ENCODE results near the gene ENC1.

Gene ENC1

DNA sequence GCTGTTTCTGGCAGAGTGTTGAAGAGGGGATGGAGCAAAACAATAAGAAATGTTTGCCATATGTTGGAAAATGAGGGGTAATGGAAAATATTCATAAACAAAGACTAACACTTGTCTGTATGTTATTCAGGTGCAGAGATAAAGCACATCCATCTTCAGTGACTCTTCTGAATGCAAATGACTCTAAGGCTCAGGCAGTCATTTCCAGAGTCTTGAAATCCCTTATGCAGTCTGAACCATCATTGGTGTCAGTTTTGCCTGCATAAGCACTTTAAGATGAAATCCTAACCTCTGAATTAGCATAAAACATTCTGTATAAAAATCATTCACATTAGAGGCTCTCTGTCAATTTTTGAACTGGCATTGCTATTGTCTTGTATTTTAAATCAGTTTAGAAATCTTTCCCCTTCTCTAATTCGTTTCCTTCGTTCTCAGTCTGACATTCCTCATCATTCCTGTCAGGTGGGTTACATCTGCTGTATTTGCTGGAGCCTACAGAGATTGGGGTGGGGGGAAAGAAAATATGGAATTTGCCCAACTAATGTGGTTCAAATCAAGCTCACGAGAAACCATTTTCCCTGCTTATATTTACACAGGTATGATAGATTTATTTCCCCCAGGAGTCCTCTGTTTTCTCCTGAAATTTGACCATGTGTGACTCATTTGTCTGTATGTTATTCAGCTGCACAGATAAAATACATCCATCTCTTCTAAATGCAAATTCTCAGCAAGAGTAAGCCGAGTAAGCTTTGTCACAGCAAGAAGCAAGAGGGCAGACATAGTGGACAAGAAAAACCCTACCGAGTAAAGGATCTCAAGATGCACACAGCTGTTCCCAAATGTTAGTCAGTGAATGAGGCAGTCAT is 31.6 kb downstream of the ENC1 start:
- DNase-seq (ENCODE audit: low read depth), result no peak

DNA sequence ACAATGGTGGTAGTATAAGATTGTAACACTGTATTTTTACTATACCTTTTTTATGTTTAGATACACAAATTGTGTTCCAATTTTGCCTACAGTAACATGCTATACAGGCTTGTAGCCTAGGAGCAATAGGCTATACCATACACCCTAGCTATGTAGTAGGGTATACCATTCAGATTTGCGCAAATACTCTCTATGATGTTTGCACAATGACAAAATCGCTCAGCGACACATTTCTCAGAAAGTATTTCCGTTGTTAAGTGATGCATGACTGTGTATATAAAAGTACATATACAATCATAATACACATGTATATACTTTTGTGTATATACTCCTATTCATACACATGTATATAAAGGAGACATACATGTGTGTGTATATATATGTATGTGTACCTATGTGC is 34.8 kb downstream of the ENC1 start:
- no peak for DNase-seq (ENCODE audit: low read depth)

DNA sequence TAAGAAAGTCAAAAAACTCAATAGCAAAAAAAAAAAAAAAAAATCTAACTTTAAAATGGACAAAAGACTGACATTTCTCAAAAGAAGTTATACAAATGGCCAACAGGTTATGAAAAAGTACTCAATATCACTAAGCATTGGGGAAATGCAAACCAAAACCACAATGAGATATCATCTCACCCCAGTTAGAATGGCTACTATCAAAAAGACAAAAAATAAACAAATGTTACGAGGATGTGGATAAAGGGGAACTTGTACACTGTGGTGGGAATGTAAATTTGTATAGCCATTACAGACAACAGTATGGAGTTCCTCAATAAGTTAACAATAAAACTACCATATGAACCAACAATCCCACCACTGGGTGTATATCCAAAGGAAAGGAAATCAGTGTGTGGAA is 37.2 kb downstream of the ENC1 start:
- no peak for DNase-seq (ENCODE audit: low read depth)

DNA sequence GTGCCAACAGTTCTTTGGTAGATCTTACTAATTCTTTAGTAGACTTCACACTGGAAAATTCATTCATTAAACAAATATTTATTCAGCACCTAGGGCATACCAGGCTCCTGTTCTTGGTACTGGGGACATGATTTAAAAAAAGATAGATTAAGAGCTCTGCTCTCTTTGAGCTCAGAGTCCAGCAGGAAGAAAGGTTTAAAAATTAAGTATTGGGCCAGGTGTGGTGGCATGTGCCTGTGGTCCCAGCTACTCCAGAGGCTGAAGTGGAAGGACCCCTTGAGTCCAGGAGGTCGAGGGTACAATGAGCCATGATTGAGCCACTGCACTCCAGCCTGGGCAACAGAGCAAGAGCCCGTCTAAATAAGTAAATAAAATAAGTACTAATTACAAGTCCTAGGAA is 41.4 kb downstream of the ENC1 start:
- no peak for DNase-seq (ENCODE audit: low read depth)

DNA sequence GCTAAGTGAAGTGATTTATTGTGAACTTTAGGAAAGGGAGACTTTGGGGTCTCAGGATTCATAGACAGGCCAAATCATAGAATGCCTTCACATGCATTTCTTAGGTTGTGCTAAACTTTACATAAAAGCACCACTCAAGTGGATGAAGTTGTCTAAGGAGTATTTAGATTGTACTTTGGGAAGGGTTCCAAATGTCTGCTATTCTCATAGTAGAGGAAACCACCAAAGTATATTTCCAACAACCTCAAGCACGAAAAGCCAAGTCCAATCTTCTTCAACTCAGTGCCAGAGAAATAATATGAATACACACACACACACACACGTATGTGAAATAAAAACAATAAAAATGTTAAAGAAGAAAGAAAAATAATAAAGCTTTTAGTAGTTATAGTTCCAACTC is 41.8 kb downstream of the ENC1 start:
- no peak for DNase-seq (ENCODE audit: low read depth)

DNA sequence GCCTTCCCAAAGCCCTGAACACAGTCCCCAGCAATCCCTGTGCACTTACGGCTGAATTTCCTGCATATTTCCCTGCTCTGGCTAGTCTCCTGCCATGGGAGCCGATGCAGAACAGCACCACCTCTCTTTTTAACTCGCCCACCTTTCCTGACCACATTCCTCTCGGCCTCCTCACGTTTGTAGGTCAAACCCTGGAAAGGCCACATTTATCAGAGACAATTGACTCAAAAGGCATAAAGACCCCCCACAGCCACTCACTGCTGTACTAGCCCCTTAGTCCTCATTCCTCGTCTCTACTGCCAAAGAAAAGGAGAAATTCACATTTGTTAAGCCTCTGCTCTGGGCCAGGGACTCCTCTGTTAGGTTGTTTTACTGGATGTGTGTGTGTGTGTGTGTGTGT is 43.6 kb downstream of the ENC1 start:
- no peak for DNase-seq (ENCODE audit: low read depth)

DNA sequence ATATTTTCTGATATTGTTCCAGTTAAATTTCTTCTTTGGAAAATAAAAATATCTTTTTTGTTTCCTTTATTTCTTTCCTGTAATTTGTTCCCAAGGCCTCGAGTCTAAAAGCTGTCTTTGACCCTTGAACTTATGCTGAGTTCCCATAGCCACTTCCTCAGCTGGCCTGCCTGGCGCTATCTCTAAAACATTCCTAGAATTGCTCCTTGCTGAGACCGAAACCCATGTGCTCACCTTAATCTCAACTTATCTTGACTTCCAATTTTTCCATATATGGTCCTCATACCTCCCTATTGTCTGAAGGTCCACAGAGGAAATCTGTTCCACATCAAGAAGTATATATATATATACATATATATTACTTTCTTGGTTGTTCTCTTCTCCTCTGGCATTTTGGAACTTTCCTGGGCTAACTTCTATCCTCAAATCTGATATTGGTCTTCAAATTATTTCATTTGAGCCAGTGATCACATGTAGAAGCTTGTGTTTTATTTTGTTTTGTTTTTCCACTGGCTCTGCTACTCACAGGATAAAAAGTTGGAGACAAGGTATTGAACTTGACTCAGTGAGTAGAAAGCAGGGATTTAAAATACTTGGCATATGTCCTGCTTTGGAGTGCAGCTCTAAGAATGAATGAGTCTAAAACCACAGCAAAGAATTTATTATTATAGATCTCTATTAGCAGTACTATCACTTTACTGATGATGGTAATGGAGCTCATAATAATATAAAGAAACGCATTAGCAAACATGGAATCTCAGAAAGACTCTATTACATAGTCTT is 45.2 kb downstream of the ENC1 start:
- no peak for DNase-seq (ENCODE audit: low read depth)

DNA sequence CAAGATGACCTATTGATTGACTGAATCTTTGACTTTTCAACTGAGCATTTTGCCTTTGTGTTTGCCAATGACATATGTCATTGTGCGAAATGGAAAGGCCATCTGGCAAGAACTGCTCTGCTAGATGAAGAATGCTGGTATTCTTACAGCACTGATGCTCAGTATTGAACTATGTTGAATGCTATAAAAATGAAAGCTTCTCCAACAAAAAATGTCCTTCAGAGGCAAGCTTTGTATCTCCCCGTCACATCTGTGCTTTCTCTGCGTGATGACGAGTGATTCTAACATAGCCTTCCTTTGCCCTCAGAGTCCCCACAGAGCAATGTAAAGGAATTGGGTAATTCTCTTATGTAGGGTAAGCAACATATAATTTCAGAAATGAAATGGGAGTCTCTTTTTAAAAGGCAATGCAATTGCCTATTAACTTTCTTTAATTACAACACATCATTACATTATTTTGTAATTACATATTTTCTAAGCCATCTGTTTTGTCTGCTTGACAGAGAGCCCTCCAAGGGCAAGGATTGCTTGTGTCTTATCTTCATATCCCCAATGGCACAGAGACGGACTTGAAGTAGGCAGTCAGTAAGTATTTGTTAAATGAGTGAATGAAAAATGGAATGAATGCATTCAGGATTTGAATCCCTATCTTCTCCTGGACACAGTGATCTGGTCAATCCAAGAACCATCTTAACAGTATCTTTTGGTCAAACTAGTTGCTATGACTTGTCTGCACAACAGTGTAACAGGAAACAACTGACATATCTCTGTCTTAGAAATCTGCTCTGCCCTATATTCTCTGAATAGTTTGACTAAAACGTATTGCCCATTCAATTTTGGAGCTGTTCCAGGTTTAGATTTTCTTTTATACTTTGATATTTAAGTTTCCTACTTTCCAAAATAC is 46.1 kb downstream of the ENC1 start:
- DNase-seq (ENCODE audit: low read depth), result no peak

DNA sequence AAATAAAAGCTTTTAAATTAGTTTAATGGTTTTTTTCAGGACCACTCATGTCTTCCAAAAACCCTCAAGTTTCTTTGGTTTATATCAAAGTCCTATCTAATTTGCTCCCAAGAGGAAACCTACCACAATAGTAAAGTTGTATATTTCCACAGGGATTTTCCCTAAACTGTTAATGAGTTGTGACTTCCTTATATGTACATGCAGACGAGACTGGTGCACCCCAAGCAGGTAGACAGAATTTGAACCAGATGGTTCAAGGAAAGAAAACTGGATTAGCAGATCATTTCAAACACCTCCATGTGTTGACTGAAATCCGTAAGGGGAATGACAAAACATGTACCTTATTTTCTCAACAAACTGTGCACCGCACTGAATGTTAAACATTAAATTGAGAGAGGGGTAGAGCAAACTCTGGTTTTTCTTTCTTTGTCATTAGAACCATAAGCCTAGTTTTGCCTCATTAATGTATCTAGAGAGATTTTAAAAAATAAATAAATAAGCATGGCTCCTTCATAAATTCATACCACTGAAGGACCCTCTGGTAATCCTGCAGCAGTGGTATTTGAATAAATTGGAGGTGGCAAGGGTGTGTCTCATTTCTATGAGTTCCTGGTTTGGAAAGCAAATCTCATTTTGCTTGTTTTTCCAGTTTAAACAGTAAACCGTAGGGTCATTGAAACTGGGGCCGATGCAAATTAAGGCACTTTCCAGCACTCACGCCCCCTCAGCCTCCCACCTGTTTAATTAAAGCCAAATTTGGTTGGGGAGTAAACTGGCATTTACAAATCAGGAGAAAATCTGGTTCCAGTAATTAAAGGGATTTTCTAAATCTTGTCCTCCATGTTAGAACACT is 51.1 kb downstream of the ENC1 start:
- no peak for DNase-seq (ENCODE audit: low read depth)

DNA sequence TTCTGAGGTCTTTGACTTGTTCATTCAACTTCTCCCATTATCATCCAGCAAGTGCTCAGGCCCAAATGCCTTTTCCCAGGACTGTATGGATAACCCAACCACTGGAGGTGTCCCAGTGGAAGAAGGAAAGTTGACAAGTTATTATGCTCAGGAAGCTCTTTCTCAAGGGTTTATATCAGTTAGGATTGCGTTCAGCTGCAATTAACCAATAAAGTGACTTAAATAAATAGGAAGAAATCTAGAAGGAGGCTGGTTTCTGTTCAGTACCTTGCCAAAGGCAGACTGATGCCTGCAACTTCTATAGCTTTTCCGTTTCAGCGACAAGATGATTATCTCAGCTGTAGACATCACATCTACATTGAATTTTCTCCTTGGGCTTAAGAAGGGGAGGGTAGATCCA is 52.1 kb downstream of the ENC1 start:
- DNase-seq (ENCODE audit: low read depth), result no peak

DNA sequence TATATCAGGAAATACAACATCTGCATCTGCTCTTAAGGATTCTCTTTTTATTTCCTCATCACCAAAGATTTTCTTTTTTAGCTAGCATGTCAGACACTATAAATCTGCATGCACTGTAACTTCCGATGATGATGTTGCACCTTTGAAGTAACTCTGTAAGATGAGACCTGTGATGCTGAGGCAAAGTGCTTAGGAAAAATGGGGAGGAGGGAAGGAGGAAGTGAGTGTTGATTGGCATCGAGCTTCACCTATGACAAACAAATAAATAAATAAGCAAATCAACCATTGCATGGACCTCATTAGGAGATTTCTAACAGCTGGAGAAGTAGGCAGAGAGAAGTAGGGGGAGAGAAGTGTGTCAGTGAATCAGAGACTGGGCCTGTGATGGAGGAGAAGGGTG is 52.6 kb downstream of the ENC1 start:
- no peak for DNase-seq (ENCODE audit: low read depth)

DNA sequence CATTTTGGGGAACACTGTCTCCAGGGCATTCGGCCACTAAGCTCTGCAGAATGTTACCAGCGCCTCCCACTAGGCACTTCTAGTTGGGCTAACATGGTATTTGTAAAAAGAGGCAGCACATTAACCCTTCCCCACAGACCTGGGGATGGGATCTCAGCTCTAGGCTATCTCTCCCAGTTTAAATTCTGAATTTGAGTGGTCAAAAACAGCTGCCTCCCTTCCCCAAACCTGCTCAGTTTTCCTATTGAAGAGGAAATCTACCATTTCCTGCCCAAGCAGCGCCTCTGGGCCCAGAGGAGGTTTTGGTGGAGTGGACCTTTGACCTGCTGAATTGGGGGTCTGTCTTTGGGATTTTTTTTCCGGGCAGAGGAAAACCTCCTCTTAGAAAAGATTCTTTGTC is 53.2 kb downstream of the ENC1 start:
- no peak for DNase-seq (ENCODE audit: low read depth)

DNA sequence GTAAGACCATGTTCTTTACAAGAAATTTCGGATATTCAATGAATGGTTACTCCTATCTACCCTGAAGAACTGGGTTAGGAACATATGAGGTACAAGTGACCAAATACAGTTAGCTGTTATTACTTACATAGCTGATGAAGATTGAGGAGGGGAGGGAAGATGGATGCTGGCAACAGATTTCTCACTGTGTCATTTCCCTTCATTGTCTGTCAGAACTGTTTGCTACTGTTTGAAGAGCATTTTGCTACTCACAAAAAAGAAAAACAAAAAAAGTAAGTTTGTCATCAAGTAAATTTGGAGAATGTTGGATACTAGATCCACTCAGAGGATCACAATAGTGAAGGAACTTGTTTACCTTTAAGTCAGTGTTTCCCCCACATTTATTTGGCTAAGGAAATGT is 53.7 kb downstream of the ENC1 start:
- DNase-seq (ENCODE audit: low read depth), result no peak

DNA sequence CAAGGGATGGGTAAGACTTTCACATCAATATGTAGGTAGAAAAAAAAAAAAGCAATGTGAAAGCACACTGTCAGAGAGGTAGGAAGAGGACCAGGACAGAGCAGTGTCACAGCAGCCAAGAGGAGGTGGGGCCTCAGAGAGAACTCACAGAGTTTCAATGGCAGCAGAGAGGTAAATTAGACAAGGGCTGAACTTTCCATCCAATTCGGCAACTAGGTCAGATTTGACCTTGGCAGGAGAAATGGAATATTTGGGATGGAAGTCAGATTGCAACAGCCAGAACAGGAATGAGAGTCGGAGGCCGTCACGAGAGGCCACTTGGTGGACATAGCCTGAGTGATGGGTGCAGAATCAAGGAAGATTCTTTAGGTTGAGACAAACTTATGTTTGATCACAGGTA is 57.7 kb downstream of the ENC1 start:
- DNase-seq (ENCODE audit: low read depth), result no peak

DNA sequence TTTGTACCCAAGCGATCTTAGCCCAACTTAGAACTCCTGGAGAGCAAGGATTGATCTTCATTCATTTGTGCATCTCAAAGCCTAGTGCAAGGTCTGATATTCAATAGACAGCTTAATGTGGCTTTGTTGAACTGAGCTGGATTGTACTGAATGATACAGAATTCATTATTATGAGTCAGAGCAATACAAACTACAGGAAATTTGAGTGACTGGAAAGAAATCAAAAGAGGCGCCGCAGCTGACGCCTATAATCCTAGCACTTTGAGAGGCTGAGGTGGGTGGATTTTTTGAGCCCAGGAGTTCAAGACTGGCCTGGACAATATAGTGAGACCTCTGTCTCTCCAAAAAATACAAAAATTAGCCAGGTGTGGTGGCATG is 58.6 kb downstream of the ENC1 start:
- no peak for DNase-seq (ENCODE audit: low read depth)

DNA sequence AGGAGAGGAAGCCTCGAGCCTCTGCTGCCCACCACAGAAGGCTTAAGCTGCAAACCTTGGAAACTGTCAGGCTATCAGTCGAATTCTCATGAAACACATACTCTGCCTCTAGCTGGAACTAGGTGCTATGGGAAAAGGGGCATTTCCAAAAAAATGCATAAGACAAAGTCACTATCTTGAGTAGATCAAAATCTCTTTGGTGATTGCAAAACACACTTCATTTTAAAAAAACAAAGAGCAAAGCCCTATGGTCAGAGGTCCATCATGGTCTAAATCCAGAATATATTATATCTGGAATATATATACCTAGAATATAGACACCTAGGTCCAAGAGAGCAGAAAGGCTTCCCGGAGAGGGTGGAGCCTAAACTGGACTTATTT is 59.8 kb downstream of the ENC1 start:
- DNase-seq (ENCODE audit: low read depth), result no peak

DNA sequence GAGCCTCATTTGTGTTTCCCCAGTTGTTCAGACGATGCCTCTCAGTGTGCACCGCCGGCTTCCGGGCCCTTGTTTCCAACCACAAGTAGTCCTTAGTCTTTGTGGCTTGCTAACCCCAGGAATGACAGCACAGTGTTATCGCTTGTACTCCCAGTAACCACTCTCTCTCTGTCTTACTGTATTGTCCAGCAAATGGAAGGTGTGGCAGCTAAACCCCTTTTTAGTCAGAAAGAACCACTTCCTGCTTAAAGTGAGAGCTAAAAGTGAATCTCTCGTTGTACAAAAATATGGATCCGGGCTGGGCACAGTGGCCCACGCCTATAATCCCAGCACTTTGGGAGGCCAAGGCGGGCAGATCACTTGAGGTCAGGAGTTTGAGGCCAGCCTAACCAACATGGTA is 61.3 kb downstream of the ENC1 start:
- DNase-seq (ENCODE audit: low read depth), result no peak

DNA sequence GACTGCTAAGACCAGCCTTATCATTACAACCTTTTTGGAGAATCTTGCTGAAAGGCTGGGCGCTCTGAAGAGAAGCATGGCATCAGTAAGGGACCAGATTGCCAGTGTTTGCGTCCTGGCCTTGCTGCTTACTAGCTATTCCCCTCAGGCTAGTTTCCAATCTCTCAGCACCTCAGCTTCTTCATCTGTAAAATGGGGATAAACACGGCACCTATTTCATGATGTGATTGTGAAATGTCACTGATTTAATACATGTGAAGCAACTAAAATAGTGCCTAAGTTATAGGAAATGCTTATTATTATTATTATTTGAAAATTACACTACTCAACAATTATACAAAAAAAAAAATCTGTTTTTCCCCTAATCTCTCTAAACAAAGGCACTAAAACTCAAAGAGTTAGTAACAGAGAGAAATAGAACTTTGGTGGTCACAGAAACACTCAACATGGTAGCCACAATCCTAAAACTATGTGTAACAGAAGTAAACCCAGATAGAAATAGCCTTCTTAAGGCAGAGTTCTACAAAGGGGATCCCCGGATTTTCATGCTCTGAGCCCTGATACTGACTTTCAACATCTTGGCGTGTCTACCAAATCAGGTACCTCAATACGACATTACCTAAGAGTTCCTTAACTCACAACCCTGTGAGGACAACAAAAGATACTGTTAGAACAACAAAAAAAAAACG is 62.0 kb downstream of the ENC1 start:
- no peak for DNase-seq (ENCODE audit: low read depth)

Data from stimulated activated CD8-positive, alpha-beta memory T cell treated with anti-CD3 and anti-CD28 coated beads, Interleukin-15, amount 100 ng/mL, for 24 hours (primary cell).